Dermis microvascular lymphatic vessel endothelial cell (primary cell): Measurements from ENCODE around the gene VPS4B. TPM values are rescaled to one million over a fixed set of nuclear protein-coding genes. Genes with fewer than 3 reads are reported as not detected.
"Not testable (repeated sequence)": the region's sequence is repeated elsewhere in the genome, so short reads cannot be mapped to it uniquely, and the experiment has no call there.

Source experiments
- DNase-seq, 2 donors: peaks; one replicate each; pipeline versions ENCODE4 v3.0.0 to v3.0.0-alpha.2; 2010; ENCODE audit warnings: low read depth in 2 of 2
- total RNA-seq: library from RNA; depleted of rRNA; stranded (reverse); fragments of >200 nt; gene quantifications from 2 replicates; pipeline ENCODE4 v1.2.1, GENCODE V29; 2014

VPS4B gene
- total RNA-seq = 42.4 and 42.6 TPM in 2 replicates

DNA sequence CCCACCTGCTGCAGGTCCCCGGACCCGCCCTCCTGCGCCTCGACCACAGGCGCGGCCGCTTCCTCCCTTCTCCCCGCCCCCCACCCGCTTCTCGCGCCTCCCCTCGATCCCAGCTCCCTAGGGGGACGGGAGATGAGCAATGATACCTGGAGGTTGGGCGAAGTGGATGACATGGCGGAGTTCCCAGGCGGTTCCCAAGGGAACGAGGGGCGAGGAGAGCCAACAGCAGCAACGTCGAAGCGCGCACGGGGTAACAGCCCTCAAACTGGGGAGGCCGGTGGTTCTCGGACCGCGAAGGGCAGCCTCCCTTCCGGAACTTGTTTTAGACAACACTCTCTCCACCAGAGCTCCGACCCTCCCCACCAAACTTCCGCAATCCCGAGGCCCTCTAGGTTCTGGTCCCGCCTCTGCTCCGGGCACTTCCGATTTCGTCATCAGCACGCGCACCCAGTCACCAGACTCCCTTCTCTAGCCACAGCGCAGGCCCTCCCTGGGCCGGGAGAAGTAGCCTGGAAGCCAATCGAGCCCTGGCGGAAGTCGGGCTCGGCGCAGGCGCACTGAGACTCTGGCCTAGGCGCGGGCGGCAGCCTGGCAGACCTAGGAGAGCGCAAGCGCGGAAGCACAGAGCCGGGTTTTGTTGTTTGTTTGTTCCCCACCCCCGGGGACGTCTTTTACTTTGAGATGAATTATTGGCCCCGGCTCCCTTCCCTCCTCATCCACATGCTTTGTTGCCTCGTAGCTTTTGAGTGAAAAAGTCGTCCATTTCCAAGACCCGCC, at the start of gene VPS4B:
Gene VPS4B (minus strand): TSS at position 390 of the 777 bp plus-strand sequence. CDS start 217 bp downstream, at position 173.
- peak; percentile 98 to 100 for DNase-seq

DNA sequence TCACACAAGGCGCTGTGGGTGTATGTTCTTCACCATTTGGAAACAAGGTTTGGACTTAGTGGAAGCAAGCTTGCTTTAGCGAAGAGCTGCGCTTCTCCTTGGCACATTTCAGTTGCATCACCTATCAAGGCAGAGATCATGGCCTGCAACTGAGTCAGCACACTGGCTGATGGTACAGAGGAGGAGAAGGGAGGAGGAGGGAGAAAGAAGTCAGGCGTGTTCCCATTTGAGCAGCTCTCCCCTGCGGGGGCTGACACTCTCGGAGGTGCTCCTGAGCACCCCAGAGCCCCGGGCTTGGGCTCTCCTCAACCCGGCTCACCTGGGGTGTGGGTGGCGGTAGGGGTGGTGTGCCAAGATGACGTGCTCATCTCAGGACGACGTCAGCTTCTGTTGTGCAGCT, 48.5 kb upstream of the VPS4B start:
- DNase-seq = no peak

- no peak for DNase-seq
These were observed 46.3 kb upstream of the VPS4B start for GRCh38 chr18:63468575-63468974.

GRCh38 chr18:63467699-63468098, 45.4 kb upstream of the VPS4B start:
- no peak for DNase-seq

GRCh38 chr18:63465059-63465458, 42.8 kb upstream of the VPS4B start:
- no peak for DNase-seq

- no peak for DNase-seq
These were observed 42.2 kb upstream of the VPS4B start for GRCh38 chr18:63464434-63464833.

GRCh38 chr18:63460414-63460813, 38.1 kb upstream of the VPS4B start:
- DNase-seq = no peak

DNA sequence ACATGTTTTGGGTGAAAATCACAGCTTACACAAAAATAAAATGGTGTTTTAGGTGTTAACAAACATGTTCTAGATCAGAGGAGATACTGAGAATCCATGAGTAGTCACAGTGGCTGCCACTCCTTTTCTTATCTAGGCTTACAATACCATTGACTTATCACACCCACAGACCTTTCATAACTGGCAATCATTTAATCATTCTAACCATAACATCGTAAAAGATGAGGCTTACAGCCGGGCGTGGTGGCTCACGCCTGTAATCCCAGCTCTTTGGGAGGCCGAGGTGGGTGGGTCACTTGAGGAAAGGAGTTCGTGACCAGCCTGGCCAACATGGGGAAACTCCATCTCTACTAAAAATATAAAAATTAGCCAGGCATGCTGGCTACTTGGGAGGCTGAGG, 35.7 kb upstream of the VPS4B start:
- no peak for DNase-seq

DNA sequence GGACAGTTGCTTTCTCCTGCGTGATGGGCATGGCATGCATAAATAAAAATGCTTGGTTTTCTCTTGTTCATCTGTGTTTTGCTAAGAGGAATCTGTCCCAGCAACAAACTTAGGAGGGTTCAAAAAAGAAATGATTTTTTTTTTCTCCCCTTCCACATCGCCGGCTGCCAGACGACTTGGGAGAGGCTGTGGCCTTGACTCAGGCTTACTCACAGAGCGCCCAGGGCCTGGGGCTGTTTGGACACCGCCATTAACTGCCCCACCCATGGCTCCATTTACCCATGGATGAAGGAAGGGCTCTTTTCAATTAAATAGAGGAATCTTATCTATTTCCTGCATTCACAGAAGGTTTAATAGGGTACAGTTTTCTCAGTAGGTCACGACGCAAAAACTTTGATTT, 32.2 kb upstream of the VPS4B start:
- DNase-seq = no peak

- DNase-seq = not testable (repeated sequence)
These were observed 30.5 kb upstream of the VPS4B start for GRCh38 chr18:63452751-63453150.

- DNase-seq = no peak
These were observed 29.8 kb upstream of the VPS4B start for GRCh38 chr18:63451799-63452660.

DNA sequence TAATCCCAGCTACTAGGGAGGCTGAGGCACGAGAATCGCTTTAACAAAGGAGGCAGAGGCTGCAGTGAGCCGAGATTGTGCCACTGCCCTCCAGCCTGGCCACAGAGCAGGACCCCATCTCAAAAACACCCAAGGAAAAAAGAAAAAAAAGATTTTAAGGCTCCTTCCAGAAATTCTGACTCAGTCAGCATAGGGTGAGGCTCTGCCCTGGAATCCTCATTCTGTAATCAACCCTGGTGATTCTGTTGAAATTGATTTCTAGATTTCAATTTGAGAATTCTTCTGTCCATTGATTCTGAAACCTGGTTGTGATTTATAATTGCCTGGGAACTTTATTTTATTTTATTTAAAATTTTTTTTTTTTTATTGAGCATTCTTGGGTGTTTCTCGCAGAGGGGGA, 27.1 kb upstream of the VPS4B start:
- DNase-seq = no peak

DNA sequence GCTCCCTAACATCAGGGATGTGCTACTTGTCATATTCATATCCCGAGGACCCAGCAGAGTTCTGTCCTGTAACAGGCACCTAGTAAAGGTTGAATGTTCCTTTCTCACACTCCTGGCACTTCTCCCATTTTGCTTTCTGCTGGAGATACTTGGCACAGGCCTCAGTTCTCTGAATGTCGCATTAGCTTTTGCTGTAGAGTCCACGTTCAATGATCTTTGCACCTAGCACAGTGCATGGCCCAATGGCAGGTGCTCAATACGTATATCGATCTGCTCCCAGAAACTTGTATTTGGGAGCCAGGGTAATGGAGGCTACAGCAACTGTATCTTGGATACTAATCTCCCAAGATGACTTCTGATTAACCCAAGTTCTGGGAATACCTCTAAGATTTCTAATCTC, 24.8 kb upstream of the VPS4B start:
- no peak for DNase-seq

- DNase-seq = no peak
These were observed 24.0 kb upstream of the VPS4B start for GRCh38 chr18:63446266-63446665.

- DNase-seq = no peak
These were observed 22.8 kb upstream of the VPS4B start for GRCh38 chr18:63445037-63445436.

DNA sequence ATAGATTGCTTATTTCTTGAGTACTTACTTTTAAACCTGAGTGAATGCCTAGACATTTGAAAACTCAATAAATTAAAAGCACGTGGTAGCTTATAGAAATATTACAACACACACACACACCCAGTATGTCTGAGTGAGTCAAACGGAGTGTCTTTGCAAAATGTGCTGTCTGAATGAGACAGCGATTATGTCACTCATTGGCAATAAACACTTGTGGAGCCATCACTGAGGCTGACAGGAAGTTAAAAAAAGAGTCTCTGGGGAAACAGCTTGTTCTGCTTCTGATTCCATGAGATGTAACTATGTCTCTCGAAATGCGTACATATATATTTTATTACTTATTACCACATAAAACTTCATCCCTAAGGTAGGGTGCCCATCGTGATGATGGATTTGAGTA, 22.3 kb upstream of the VPS4B start:
- no peak for DNase-seq

- no peak for DNase-seq
These were observed 21.6 kb upstream of the VPS4B start for GRCh38 chr18:63443829-63444228.

GRCh38 chr18:63440881-63441280, 18.6 kb upstream of the VPS4B start:
- DNase-seq = no peak

- no peak for DNase-seq
These were observed 17.9 kb upstream of the VPS4B start for GRCh38 chr18:63440219-63440618.

DNA sequence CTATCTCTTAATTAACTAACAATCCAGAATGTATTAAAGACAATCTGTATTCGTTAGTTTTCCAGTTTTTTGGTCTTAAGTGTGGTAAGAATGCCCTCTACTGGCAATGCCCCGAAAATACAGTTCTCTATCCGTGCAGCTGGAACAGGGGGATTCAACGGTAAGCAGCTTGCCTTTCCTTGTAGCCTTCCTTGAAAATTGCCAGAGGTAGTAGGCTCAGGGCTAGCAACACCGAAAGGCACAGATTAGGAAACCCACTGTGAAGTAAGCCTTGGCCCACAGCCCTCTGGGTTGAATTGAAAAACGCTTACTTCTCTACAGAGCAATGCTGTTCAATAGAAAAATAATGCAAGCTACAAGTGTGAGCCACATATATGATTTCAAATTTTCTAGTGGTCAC, 17.1 kb upstream of the VPS4B start:
- peak; percentile 37 to 70 for DNase-seq

GRCh38 chr18:63438181-63438580, 15.9 kb upstream of the VPS4B start:
- no peak for DNase-seq

- no peak for DNase-seq
These were observed 11.1 kb upstream of the VPS4B start for GRCh38 chr18:63433334-63433866.
